Liver (tissue), 9 donors: ENCODE data around the gene COL5A1. TPM values are rescaled to one million over a fixed set of nuclear protein-coding genes. Genes with fewer than 3 reads are reported as not detected.

Experiments used
- DNase-seq: peaks from one replicate; pipeline ENCODE4 v3.0.0-alpha.2; 2017; ENCODE audit warnings: low spot score
- H3K27ac ChIP-seq, 2 donors: one replicate each; pipeline ENCODE4 v1.7.0; 2013; ENCODE audit warnings: inconsistent platforms in 2 of 2, low read length in 2 of 2, control low read depth in 1 of 2, low read depth in 1 of 2, mild to moderate bottlenecking in 1 of 2
- H3K27me3 ChIP-seq, 4 donors: one replicate each; pipeline versions ENCODE4 v1.6.1 to v1.7.0; 2013; ENCODE audit warnings: low read length in 3 of 4, inconsistent platforms in 1 of 4, mild to moderate bottlenecking in 1 of 4, moderate library complexity in 1 of 4; ENCODE audit not compliant: control insufficient read depth in 4 of 4, insufficient read depth in 4 of 4
- H3K36me3 ChIP-seq, 4 donors: one replicate each; pipeline versions ENCODE4 v1.6.1 to v1.7.0; 2013; ENCODE audit warnings: low read length in 3 of 4, mild to moderate bottlenecking in 3 of 4, low read depth in 1 of 4, moderate library complexity in 1 of 4; ENCODE audit not compliant: control insufficient read depth in 4 of 4, insufficient read depth in 3 of 4
- H3K4me1 ChIP-seq, 4 donors: one replicate each; pipeline versions ENCODE4 v1.6.1 to v1.7.0; 2013; ENCODE audit warnings: low read length in 3 of 4, mild to moderate bottlenecking in 3 of 4, moderate library complexity in 1 of 4; ENCODE audit not compliant: control insufficient read depth in 4 of 4, insufficient read depth in 4 of 4
- H3K4me3 ChIP-seq, 3 donors: one replicate each; pipeline versions ENCODE4 v1.6.1 to v1.7.0; 2013; ENCODE audit warnings: low read length in 3 of 3, control low read depth in 1 of 3, low read depth in 1 of 3, mild to moderate bottlenecking in 1 of 3
- H3K9ac ChIP-seq, 2 donors: one replicate each; pipeline ENCODE4 v1.7.0; 2013; ENCODE audit warnings: low read length in 2 of 2, mild to moderate bottlenecking in 2 of 2, moderate library complexity in 2 of 2, control low read depth in 1 of 2, low read depth in 1 of 2
- H3K9me3 ChIP-seq, 4 donors: one replicate each; pipeline versions ENCODE4 v1.6.1 to v1.7.0; 2013; ENCODE audit warnings: low read length in 3 of 4; ENCODE audit not compliant: control insufficient read depth in 4 of 4
- EGR1 ChIP-seq, 2 donors: IDR thresholded peaks; 2 replicates each; pipeline ENCODE4 v1.6.1; 2016 to 2018; ENCODE audit warnings: antibody characterized with exemption in 2 of 2, low read depth in 2 of 2
- FOXA1 ChIP-seq: IDR thresholded peaks from 2 replicates; pipeline ENCODE4 v1.6.1; 2016; ENCODE audit warnings: antibody characterized with exemption
- FOXA2 ChIP-seq: IDR thresholded peaks from 2 replicates; pipeline ENCODE4 v1.6.1; 2016; ENCODE audit warnings: antibody characterized with exemption
- GABPA ChIP-seq, 2 donors: IDR thresholded peaks in 1 of 2; conservative IDR thresholded peaks in 1 of 2; 2 replicates each; pipeline ENCODE4 v1.6.1; 2016; ENCODE audit warnings: antibody characterized with exemption in 2 of 2, mild to moderate bottlenecking in 1 of 2, moderate library complexity in 1 of 2
- HNF4A ChIP-seq, 2 donors: conservative IDR thresholded peaks; 2 replicates each; pipeline ENCODE4 v1.6.1; 2016; ENCODE audit warnings: antibody characterized with exemption in 2 of 2, mild to moderate bottlenecking in 2 of 2
- JUND ChIP-seq, 2 donors: IDR thresholded peaks; 2 replicates each; pipeline ENCODE4 v1.6.1; 2016; ENCODE audit warnings: antibody characterized with exemption in 2 of 2
- TAF1 ChIP-seq: conservative IDR thresholded peaks from 2 replicates; pipeline ENCODE4 v1.6.1; 2016; ENCODE audit warnings: antibody characterized with exemption, mild to moderate bottlenecking
- YY1 ChIP-seq: IDR thresholded peaks from 2 replicates; pipeline ENCODE4 v1.6.1; 2016; ENCODE audit warnings: antibody characterized with exemption, mild to moderate bottlenecking
- WGBS: extraction: QIAGEN DNeasy Blood & Tissue Kit; methylation state at CpG from one replicate; pipeline ENCODE4 v1.1.7; 2013; 5-methylcytosine and 5-hydroxymethylcytosine counted together
- polyA plus RNA-seq, 2 donors: library from polyadenylated mRNA; stranded (reverse) in 1 of 2; unstranded in 1 of 2; fragments of 200-250 nt in 1 of 2; fragments of >200 nt in 1 of 2; fragmentation: Nextera tagmentation in 1 of 2; extraction: Ambion mirVana in 1 of 2; gene quantifications; one replicate each; pipeline versions ENCODE4 v1.2.1 to v1.2.3, GENCODE V29; 2013 to 2015
- total RNA-seq, 2 donors: library from RNA; depleted of rRNA; stranded (reverse); fragments of >200 nt; gene quantifications; one replicate each; pipeline ENCODE4 v1.2.3, GENCODE V29; 2014
- TF ChIP-seq, protein P1 (sequence below): IDR thresholded peaks from 2 replicates; pipeline ENCODE4 v1.6.1; 2016; ENCODE audit warnings: antibody characterized with exemption
- TF ChIP-seq, protein P2 (sequence below): IDR thresholded peaks from 2 replicates; pipeline ENCODE4 v1.6.1; 2016; ENCODE audit warnings: antibody characterized with exemption, mild to moderate bottlenecking
- TF ChIP-seq, protein P3 (sequence below): IDR thresholded peaks from 2 replicates; pipeline ENCODE4 v1.6.1; 2016; ENCODE audit warnings: antibody characterized with exemption
- TF ChIP-seq, protein P4 (sequence below): IDR thresholded peaks from 2 replicates; pipeline ENCODE4 v1.6.1; 2016; ENCODE audit warnings: antibody characterized with exemption
- donor health status: healthy.
- donor health status: healthy.
- donor health status: healthy.
- donor health status: healthy.
- donor health status: healthy.

Gene COL5A1
- total and polyA plus RNA-seq, 4 donors = 0.67 to 15.6 (median 11.2) TPM

DNA sequence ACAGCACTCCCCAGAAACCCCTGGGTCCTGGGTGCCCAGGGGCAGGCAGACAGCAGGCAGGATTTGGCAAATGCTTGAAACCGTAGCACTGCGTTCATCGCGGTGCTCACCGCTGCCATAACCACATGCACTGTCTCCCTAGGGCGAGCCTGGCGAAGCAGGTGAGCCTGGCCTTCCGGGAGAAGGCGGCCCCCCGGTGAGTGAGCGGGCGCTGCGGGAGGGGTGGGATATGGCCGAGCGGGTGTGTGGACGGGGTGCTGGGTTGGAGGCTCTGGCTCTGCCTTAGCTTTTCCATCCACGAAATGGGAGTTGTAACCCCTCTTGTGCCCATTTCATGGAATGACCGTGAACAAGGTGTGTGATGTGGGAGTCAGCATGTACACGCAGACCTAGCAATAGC is 172.2 kb downstream of the COL5A1 start:
- WGBS = 88% methylated on average over 19 of the region's 19 CpGs
- TF ChIP-seq, protein P1, sequence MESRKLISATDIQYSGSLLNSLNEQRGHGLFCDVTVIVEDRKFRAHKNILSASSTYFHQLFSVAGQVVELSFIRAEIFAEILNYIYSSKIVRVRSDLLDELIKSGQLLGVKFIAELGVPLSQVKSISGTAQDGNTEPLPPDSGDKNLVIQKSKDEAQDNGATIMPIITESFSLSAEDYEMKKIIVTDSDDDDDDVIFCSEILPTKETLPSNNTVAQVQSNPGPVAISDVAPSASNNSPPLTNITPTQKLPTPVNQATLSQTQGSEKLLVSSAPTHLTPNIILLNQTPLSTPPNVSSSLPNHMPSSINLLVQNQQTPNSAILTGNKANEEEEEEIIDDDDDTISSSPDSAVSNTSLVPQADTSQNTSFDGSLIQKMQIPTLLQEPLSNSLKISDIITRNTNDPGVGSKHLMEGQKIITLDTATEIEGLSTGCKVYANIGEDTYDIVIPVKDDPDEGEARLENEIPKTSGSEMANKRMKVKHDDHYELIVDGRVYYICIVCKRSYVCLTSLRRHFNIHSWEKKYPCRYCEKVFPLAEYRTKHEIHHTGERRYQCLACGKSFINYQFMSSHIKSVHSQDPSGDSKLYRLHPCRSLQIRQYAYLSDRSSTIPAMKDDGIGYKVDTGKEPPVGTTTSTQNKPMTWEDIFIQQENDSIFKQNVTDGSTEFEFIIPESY = no peak
- TF ChIP-seq, protein P2, sequence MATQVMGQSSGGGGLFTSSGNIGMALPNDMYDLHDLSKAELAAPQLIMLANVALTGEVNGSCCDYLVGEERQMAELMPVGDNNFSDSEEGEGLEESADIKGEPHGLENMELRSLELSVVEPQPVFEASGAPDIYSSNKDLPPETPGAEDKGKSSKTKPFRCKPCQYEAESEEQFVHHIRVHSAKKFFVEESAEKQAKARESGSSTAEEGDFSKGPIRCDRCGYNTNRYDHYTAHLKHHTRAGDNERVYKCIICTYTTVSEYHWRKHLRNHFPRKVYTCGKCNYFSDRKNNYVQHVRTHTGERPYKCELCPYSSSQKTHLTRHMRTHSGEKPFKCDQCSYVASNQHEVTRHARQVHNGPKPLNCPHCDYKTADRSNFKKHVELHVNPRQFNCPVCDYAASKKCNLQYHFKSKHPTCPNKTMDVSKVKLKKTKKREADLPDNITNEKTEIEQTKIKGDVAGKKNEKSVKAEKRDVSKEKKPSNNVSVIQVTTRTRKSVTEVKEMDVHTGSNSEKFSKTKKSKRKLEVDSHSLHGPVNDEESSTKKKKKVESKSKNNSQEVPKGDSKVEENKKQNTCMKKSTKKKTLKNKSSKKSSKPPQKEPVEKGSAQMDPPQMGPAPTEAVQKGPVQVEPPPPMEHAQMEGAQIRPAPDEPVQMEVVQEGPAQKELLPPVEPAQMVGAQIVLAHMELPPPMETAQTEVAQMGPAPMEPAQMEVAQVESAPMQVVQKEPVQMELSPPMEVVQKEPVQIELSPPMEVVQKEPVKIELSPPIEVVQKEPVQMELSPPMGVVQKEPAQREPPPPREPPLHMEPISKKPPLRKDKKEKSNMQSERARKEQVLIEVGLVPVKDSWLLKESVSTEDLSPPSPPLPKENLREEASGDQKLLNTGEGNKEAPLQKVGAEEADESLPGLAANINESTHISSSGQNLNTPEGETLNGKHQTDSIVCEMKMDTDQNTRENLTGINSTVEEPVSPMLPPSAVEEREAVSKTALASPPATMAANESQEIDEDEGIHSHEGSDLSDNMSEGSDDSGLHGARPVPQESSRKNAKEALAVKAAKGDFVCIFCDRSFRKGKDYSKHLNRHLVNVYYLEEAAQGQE = no peak
- TF ChIP-seq EGR1 (IDR thresholded peaks at IDR 0.05; ENCODE audit: low read depth in 2 of 2) = no peak
- TF ChIP-seq TAF1 = no peak
- TF ChIP-seq FOXA1 = no peak
- no peak for TF ChIP-seq JUND (IDR thresholded peaks at IDR 0.05)
- no peak for TF ChIP-seq YY1
- TF ChIP-seq GABPA (IDR thresholded peaks at IDR 0.05 in 1 of 2, conservative IDR thresholded peaks at IDR 0.05 in 1 of 2) = no peak
- TF ChIP-seq FOXA2 = no peak
- Histone ChIP-seq H3K9me3 (no peaks in the 10 kb centered on the region), H3K4me3 (no peak overlapping the region), H3K4me1 (no peaks in the 10 kb centered on the region), H3K27ac (no peak overlapping the region), H3K9ac (no peak overlapping the region), H3K27me3 (no peaks in the 10 kb centered on the region), H3K36me3 (no peaks in the 10 kb centered on the region)
- DNase-seq = no peak

DNA sequence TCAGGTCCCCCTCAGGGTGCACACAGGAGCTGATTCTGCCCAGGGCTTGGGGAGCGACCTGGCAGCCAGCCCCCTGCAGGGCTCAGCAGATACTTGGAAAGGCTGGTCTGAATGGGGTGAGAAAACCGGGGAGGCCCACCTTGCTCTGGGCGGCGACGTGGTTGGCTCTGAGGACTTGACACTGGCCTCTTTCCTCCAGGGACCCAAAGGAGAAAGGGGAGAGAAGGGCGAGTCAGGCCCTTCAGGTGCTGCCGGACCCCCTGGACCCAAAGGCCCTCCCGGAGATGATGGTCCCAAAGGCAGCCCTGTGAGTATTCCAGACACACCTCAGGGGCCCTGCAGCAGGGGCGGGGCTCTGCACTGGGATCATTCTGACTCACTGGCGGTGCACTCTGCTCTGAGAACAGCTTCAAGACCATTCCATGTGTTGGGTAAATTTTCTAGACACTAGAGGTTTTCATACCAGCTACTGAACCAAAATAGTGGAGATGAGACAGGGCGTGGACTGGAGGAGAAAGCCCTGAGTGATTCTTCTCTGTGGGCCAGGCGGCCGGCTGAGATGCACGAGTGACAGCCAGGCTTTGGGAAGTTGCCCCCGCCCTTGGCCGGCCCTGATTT is 173.1 kb downstream of the COL5A1 start:
- Histone ChIP-seq H3K4me3 (no peak overlapping the region), H3K4me1 (no peaks in the 10 kb centered on the region), H3K9me3 (no peaks in the 10 kb centered on the region), H3K36me3 (no peaks in the 10 kb centered on the region), H3K27ac (no peak overlapping the region), H3K9ac (no peak overlapping the region), H3K27me3 (no peaks in the 10 kb centered on the region)
- 83% methylated on average over 16 of the region's 16 CpGs for WGBS
- no peak for DNase-seq
- TF ChIP-seq, protein P3, sequence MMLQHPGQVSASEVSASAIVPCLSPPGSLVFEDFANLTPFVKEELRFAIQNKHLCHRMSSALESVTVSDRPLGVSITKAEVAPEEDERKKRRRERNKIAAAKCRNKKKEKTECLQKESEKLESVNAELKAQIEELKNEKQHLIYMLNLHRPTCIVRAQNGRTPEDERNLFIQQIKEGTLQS = no peak
- TF ChIP-seq, protein P4, sequence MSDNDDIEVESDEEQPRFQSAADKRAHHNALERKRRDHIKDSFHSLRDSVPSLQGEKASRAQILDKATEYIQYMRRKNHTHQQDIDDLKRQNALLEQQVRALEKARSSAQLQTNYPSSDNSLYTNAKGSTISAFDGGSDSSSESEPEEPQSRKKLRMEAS = no peak
- TF ChIP-seq, protein P2 = no peak
- TF ChIP-seq HNF4A (conservative IDR thresholded peaks at IDR 0.05) = no peak
